Measurements from ENCODE around the gene SLC2A4RG.
"Not testable (repeated sequence)": the region's sequence is repeated elsewhere in the genome, so short reads cannot be mapped to it uniquely, and the experiment has no call there.

Gene SLC2A4RG

GRCh38 chr20:63755933-63756647, 16.5 kb downstream of the SLC2A4RG start:
- DNase-seq: no peak

GRCh38 chr20:63756648-63756991, 17.0 kb downstream of the SLC2A4RG start:
- DNase-seq: no peak

- no peak for DNase-seq
Measured at GRCh38 chr20:63758152-63758551, 18.6 kb downstream of the SLC2A4RG start.

GRCh38 chr20:63759377-63759901, 19.9 kb downstream of the SLC2A4RG start:
- DNase-seq: no peak

- DNase-seq: no peak
Measured at GRCh38 chr20:63765082-63765873, 25.7 kb downstream of the SLC2A4RG start.

GRCh38 chr20:63765902-63766301, 26.3 kb downstream of the SLC2A4RG start:
- DNase-seq: no peak

- DNase-seq: no peak
Measured at GRCh38 chr20:63766695-63767426, 27.3 kb downstream of the SLC2A4RG start.

GRCh38 chr20:63767456-63767855, 27.9 kb downstream of the SLC2A4RG start:
- no peak for DNase-seq

GRCh38 chr20:63767886-63768285, 28.3 kb downstream of the SLC2A4RG start:
- DNase-seq: no peak

- DNase-seq: no peak
Measured at GRCh38 chr20:63768591-63769515, 29.3 kb downstream of the SLC2A4RG start.

- DNase-seq: no peak
Measured at GRCh38 chr20:63769891-63770474, 30.4 kb downstream of the SLC2A4RG start.

- DNase-seq: no peak
Measured at GRCh38 chr20:63771046-63771707, 31.6 kb downstream of the SLC2A4RG start.

- no peak for DNase-seq
Measured at GRCh38 chr20:63772781-63773518, 33.4 kb downstream of the SLC2A4RG start.

- no peak for DNase-seq
Measured at GRCh38 chr20:63773571-63774241, 34.1 kb downstream of the SLC2A4RG start.

GRCh38 chr20:63774306-63774705, 34.7 kb downstream of the SLC2A4RG start:
- DNase-seq: no peak

GRCh38 chr20:63775096-63775978, 35.8 kb downstream of the SLC2A4RG start:
- DNase-seq: no peak

GRCh38 chr20:63776875-63777274, 37.3 kb downstream of the SLC2A4RG start:
- not testable (repeated sequence) for DNase-seq

GRCh38 chr20:63777614-63778013, 38.0 kb downstream of the SLC2A4RG start:
- DNase-seq: no peak

Measured in bone marrow (tissue), 2 donors.